BE2C (cell line): ENCODE data around the gene YIF1A.

Experiments
- DNase-seq: peaks from one replicate; pipeline ENCODE4 v3.0.0-alpha.2; 2020
- H3K27me3 ChIP-seq: fragments of 250-450 bp; sonication (Bioruptor Pico); 2 replicates; pipeline ENCODE4 v1.5.1; 2020; ENCODE audit warnings: mild to moderate bottlenecking
- H3K36me3 ChIP-seq: fragments of 250-450 bp; sonication (Bioruptor Pico); 2 replicates; pipeline ENCODE4 v1.5.1; 2020; ENCODE audit warnings: mild to moderate bottlenecking
- H3K4me1 ChIP-seq: fragments of 250-450 bp; sonication (Bioruptor Pico); 2 replicates; pipeline ENCODE4 v1.5.1; 2020
- H3K4me3 ChIP-seq: 2 replicates; pipeline ENCODE4 v1.5.1; 2011; ENCODE audit warnings: low read depth, low read length
- H3K9me3 ChIP-seq: fragments of 250-450 bp; sonication (Bioruptor Pico); 2 replicates; pipeline ENCODE4 v1.5.1; 2020
- TF ChIP-seq, protein P1 (sequence below): IDR thresholded peaks from 2 replicates; pipeline ENCODE4 v1.5.1; 2012; ENCODE audit warnings: mild to moderate bottlenecking, low read depth, low read length

The YIF1A gene

GRCh38 chr11:66294626-66295620, 6.0 kb upstream of the YIF1A start:
- Histone ChIP-seq H3K4me1 (no peaks in the 10 kb centered on the region; the same call in none of the 2 replicates), H3K9me3 (no peaks in the 10 kb centered on the region), H3K36me3 (no peaks in the 10 kb centered on the region), H3K4me3 (no peak overlapping the region), H3K27me3 (no peaks in the 10 kb centered on the region)
- DNase-seq, result no peak
- TF ChIP-seq, protein P1, sequence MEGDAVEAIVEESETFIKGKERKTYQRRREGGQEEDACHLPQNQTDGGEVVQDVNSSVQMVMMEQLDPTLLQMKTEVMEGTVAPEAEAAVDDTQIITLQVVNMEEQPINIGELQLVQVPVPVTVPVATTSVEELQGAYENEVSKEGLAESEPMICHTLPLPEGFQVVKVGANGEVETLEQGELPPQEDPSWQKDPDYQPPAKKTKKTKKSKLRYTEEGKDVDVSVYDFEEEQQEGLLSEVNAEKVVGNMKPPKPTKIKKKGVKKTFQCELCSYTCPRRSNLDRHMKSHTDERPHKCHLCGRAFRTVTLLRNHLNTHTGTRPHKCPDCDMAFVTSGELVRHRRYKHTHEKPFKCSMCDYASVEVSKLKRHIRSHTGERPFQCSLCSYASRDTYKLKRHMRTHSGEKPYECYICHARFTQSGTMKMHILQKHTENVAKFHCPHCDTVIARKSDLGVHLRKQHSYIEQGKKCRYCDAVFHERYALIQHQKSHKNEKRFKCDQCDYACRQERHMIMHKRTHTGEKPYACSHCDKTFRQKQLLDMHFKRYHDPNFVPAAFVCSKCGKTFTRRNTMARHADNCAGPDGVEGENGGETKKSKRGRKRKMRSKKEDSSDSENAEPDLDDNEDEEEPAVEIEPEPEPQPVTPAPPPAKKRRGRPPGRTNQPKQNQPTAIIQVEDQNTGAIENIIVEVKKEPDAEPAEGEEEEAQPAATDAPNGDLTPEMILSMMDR, result no peak

DNA sequence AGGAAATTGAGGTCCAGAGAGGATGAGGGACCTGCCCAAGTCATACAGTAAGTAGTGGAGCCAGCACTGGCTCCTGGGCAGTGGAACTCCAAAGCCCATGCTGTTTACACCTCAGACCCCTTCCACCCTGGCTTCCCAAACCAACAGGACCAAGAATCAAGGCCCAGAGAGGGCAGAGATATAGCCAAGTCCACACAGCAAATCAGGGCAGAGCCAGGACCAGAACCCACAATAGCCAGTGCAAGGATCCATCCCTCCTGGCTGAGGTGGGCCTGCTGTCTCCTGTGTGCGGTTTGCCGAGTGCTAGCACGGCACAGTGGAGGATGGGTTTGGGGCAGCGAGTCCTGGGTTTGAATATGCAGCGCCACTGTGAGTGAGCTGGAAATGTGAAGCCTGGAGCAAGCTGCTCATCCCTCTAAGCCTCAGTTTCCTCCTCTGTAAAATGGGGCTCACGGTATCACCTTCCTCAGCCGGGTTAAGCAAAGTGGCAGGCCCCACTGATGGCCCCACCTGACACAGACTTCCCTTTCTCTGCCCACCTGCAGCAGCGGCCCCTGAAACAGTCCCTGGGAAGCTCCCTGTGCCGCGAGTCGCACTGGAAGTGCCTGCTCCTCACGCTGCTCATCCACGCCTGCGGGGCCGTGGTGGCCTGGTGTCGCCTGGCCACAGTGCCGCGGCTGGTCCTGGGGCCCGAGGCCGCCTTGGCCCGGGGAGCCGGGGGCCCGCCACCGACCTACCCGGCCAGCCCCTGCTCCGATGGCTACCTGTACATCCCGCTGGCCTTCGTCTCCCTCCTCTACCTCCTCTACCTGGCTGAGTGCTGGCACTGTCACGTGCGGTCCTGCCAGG, 5.1 kb upstream of the YIF1A start:
- TF ChIP-seq, protein P1, result no peak
- no peaks in the 10 kb centered on the region; the same call in none of the 2 replicates for H3K4me1 ChIP-seq

GRCh38 chr11:66293352-66293751, 4.4 kb upstream of the YIF1A start:
- Histone ChIP-seq H3K4me1 (no peaks in the 10 kb centered on the region; the same call in none of the 2 replicates), H3K27me3 (no peaks in the 10 kb centered on the region), H3K4me3 (no peak overlapping the region), H3K9me3 (no peaks in the 10 kb centered on the region), H3K36me3 (no peaks in the 10 kb centered on the region; the same call in 1 of the 2 replicates)
- TF ChIP-seq, protein P1, result no peak
- DNase-seq, result no peak

More for the DNA sequence above, 5.1 kb upstream of the YIF1A start:
- no peaks in the 10 kb centered on the region for H3K9me3 ChIP-seq
- no peaks in the 10 kb centered on the region for H3K36me3 ChIP-seq
- no peak for DNase-seq
- no peaks in the 10 kb centered on the region for H3K27me3 ChIP-seq
- no peak overlapping the region for H3K4me3 ChIP-seq

DNA sequence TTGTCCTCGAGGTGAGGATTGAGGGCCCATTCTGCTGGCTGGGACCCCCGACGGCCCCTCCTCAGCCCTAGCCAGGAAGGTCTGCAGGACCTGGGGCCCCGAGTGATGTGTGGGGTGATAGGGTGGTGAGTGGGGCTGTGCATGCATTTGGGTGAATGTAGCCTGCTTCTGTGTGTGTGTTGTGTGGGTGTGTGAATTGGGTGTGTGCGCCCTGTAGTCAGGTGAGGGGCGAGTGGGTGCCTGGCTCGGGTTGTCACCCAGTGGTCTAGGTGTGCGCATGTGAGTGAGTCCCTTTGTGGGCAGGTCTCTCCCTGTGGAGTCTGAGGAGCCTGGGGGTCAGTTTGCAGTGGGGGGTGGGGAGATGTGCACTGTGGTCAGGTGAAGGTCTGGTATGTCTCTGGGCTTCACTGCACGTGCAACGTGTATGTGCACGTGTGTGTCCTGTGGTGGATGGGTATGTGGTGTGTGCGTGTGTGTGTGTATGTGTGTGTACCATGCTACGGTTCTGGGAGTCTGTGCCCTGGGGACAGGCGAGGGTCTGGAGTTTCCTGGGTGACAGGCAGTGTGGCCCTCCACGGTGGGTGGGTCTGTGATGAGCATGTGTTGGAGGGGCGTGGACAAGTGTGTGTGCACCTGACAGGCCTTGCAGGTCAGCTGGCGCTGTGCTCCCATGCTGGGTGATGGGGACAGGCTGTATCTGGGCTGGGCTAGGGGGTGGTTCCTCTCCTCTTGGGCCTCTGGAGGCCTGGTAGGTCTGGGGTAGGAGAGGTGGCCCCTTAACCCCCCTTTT, 3.8 kb upstream of the YIF1A start:
- H3K27me3 ChIP-seq, result no peaks in the 10 kb centered on the region
- peak overlapping the region; percentile 58 for H3K4me3 ChIP-seq
- H3K36me3 ChIP-seq, result no peaks in the 10 kb centered on the region; the same call in 1 of the 2 replicates
- TF ChIP-seq, protein P1, result no peak
- no peak for DNase-seq
- peaks cover 3% of the 10 kb centered on the region for H3K4me1 ChIP-seq
- no peaks in the 10 kb centered on the region for H3K9me3 ChIP-seq

DNA sequence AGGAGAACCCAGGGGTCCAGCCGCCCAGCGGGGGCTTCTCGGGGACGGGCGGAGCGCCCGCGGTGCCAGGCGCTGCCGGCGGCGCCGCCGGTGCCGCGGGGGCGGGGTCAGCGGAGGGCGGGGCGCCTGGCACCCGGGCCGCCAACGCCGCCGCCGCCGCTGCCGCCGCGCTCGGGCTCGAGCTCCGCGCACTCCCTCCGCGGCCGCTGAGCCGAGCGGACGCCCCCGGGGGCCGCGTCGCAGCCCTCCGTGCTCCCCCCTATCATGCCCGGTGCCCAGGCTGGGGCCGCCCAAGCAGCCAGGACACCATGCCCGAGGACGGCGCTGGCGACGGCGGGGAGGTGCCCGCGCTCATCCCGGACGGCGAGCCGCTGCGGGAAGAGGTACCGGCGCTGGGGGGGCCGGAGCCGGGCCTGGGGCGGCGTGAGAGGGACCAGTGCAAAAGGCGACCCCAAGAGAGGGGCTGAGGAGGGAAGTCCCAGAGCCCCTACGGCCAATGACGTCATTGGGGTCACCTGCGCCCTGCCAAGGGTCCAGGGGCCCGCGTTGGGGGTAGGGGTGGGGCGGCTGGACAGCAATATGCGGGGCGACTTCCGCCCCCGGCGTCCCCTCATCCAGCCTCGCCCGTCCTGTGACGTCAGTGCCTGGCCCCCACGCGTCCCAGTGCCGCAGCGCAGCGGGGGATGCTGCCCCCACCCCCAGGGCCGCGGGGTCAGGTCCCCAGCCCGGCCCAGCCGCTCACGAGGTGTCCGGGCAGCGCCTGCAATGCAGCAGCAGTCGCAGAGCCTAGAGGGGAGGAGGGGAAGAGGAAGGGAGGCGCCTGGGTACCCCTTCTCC, 3.0 kb upstream of the YIF1A start, which contains the start of gene TMEM151A:
TSS of gene TMEM151A (plus strand) at position 189 of the 837 bp plus-strand sequence. CDS start at position 309, 120 bp downstream.
- Histone ChIP-seq H3K4me3 (peak within 1 kb of the TSS; percentile 60), H3K36me3 (peaks cover under 1% of the 10 kb centered on the region; the same call in 1 of the 2 replicates), H3K9me3 (no peaks in the 10 kb centered on the region), H3K27me3 (no peaks in the 10 kb centered on the region), H3K4me1 (peaks cover 5% of the 10 kb centered on the region)
- DNase-seq, result peak; percentile 56
- TF ChIP-seq, protein P1, result no peak
